Parathyroid adenoma (tissue), 2 donors: ENCODE results near the gene MED27.

Experiments
- H2AFZ ChIP-seq: fragments of 300-600 bp; sonication (generic); one replicate; pipeline ENCODE4 v1.7.0; 2017; ENCODE audit warnings: antibody characterized with exemption, mild to moderate bottlenecking
- H3K27ac ChIP-seq: fragments of 300-600 bp; sonication (generic); one replicate; pipeline ENCODE4 v1.7.0; 2017
- H3K27me3 ChIP-seq: fragments of 300-600 bp; sonication (generic); one replicate; pipeline ENCODE4 v1.7.0; 2017; ENCODE audit warnings: low read length; ENCODE audit not compliant: control insufficient read depth, insufficient read depth
- H3K36me3 ChIP-seq: fragments of 300-600 bp; sonication (generic); one replicate; pipeline ENCODE4 v1.7.0; 2017; ENCODE audit warnings: low read length; ENCODE audit not compliant: control insufficient read depth, insufficient read depth
- H3K4me1 ChIP-seq: fragments of 300-600 bp; sonication (generic); one replicate; pipeline ENCODE4 v1.7.0; 2017; ENCODE audit warnings: control low read depth
- H3K4me2 ChIP-seq: fragments of 300-600 bp; sonication (generic); one replicate; pipeline ENCODE4 v1.7.0; 2017; ENCODE audit warnings: low read length
- H3K4me3 ChIP-seq: fragments of 300-600 bp; sonication (generic); one replicate; pipeline ENCODE4 v1.7.0; 2017; ENCODE audit warnings: low read depth, low read length
- H3K79me2 ChIP-seq: fragments of 300-600 bp; sonication (generic); one replicate; pipeline ENCODE4 v1.7.0; 2017; ENCODE audit warnings: control low read depth
- H3K9ac ChIP-seq: fragments of 300-600 bp; sonication (generic); one replicate; pipeline ENCODE4 v1.7.0; 2017; ENCODE audit warnings: mild to moderate bottlenecking
- H3K9me3 ChIP-seq: fragments of 300-600 bp; sonication (generic); one replicate; pipeline ENCODE4 v1.7.0; 2017; ENCODE audit warnings: low read length; ENCODE audit not compliant: control insufficient read depth
- TF ChIP-seq, protein P1 (sequence below): fragments of 300-600 bp; sonication (generic); IDR thresholded peaks from one replicate; pipeline ENCODE4 v1.7.0; 2017; ENCODE audit warnings: antibody characterized with exemption, mild to moderate bottlenecking
- donor health status: primary hyperparathyroidism.

The MED27 gene

DNA sequence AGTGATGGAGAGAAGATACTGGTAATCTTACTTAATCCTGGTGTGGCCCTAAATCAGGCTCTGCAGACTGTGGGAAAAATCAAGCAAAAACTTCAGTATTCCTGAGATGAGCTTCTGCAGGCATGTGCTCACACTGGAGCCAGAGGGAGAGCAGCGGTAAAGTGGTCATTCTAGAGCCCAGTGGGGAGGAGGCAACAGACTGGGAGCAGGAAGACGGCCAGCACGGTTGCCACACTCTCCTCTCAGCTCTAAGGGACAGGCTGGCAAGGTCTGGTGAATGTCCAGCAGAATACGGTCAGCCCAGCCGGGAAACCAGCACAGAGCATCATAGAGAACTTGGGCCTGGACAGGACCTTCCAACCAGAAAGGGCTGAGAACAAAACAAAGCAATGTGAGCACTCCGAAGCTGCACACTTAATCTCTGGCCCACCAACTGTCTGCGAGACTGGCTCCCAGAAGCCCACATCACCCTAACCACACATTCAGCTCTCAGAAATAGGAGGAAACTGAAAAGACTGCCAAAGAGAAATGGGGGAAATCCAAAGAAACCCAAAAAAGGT lies 30.3 kb downstream of the MED27 start:
- Histone ChIP-seq H3K4me3 (no peak overlapping the region), H3K4me1 (no peaks in the 10 kb centered on the region), H3K27ac (no peak overlapping the region), H3K79me2 (peaks cover 3% of the 10 kb centered on the region), H3K36me3 (no peaks in the 10 kb centered on the region), H3K9me3 (no peaks in the 10 kb centered on the region), H3K9ac (no peak overlapping the region), H3K4me2 (no peak overlapping the region), H3K27me3 (no peaks in the 10 kb centered on the region), H2AFZ (no peak overlapping the region)
- TF ChIP-seq, protein P1, sequence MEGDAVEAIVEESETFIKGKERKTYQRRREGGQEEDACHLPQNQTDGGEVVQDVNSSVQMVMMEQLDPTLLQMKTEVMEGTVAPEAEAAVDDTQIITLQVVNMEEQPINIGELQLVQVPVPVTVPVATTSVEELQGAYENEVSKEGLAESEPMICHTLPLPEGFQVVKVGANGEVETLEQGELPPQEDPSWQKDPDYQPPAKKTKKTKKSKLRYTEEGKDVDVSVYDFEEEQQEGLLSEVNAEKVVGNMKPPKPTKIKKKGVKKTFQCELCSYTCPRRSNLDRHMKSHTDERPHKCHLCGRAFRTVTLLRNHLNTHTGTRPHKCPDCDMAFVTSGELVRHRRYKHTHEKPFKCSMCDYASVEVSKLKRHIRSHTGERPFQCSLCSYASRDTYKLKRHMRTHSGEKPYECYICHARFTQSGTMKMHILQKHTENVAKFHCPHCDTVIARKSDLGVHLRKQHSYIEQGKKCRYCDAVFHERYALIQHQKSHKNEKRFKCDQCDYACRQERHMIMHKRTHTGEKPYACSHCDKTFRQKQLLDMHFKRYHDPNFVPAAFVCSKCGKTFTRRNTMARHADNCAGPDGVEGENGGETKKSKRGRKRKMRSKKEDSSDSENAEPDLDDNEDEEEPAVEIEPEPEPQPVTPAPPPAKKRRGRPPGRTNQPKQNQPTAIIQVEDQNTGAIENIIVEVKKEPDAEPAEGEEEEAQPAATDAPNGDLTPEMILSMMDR: no peak

DNA sequence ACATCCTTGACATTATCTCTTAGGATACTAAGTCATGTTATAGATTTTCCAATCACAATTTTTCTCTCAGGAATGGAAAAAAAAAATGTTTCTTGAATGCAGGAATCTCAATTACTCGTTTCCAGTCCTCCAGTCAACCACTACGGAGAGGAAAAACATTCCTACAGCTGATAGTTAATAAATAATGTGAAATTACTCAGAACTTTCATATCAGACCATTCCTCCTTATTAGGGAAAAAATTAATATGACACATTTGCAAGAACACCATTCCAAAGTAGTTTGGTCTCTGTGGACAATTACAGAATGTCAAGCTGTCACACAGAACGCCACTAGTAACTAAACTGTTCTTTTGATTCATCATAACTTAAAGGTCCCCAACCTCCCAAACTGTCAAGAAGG lies 31.5 kb downstream of the MED27 start:
- Histone ChIP-seq H3K27ac (no peak overlapping the region), H3K4me1 (no peaks in the 10 kb centered on the region), H3K36me3 (no peaks in the 10 kb centered on the region), H3K79me2 (peaks cover 3% of the 10 kb centered on the region), H3K4me3 (no peak overlapping the region), H3K27me3 (no peaks in the 10 kb centered on the region), H3K4me2 (no peak overlapping the region), H3K9ac (no peak overlapping the region), H3K9me3 (no peaks in the 10 kb centered on the region), H2AFZ (no peak overlapping the region)
- TF ChIP-seq, protein P1: no peak

DNA sequence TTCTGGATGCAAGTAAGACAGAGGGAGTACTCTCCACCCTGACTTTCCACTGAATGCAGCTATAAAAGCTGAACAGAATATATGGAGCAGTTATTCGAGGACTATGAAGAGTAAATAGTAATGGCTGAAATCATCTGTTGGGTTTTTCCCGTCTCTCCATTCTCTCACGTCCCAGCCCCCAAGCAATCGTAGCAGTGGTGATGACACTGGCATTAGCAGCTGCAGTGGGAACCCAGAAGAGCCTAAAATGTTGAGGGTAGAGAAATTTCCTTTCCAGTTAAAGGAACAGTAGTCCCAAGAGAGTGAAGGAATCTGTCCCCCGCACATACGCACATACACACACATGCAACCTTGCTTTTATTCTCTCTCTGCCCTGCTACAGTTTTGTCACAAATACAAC lies 33.2 kb downstream of the MED27 start:
- Histone ChIP-seq H3K4me3 (no peak overlapping the region), H3K9me3 (no peaks in the 10 kb centered on the region), H3K4me1 (no peaks in the 10 kb centered on the region), H3K27me3 (no peaks in the 10 kb centered on the region), H3K27ac (no peak overlapping the region), H3K9ac (no peak overlapping the region), H3K4me2 (no peak overlapping the region), H3K79me2 (peaks cover 3% of the 10 kb centered on the region), H2AFZ (no peak overlapping the region), H3K36me3 (no peaks in the 10 kb centered on the region)
- TF ChIP-seq, protein P1: no peak

DNA sequence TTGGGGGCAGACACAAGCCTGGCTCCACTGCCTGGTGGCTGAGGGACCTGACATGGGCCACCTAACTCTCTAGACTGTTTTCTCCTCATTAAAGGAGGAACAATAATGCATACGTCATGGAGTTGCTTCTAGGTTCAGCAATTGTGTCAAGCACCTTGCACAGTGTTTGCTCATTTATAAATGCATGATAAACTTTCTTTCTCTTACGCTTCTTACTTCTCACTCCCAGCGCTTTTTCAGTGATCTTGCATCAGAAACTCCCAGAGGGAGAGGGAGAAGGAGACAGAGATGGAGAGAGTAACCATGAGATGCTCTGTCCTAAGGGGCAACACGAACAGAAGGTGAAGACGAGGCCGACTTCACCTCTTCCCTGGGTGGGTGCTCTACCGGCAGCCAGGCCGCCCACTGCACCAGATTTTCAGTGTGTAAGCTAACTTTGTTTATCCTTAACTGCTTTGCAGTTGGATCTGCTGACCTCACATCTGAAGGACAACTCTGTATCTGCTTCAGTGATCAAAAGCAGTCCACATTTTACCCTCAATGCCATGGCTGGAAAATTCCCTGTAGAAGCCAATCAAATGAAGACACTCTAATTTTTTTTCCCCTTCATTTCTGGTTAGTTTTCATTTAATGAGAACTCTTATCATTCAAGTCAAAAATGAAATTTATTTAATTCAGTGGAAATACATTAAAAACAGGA lies 35.3 kb downstream of the MED27 start:
- no peaks in the 10 kb centered on the region for H3K27me3 ChIP-seq
- H3K9ac ChIP-seq: no peak overlapping the region
- peaks cover 6% of the 10 kb centered on the region for H3K79me2 ChIP-seq
- H3K4me1 ChIP-seq: no peaks in the 10 kb centered on the region
- TF ChIP-seq, protein P1: no peak
- H3K9me3 ChIP-seq: no peaks in the 10 kb centered on the region
- H3K36me3 ChIP-seq: no peaks in the 10 kb centered on the region
- H3K4me2 ChIP-seq: no peak overlapping the region
- no peak overlapping the region for H3K4me3 ChIP-seq
- no peak overlapping the region for H2AFZ ChIP-seq
- no peak overlapping the region for H3K27ac ChIP-seq

DNA sequence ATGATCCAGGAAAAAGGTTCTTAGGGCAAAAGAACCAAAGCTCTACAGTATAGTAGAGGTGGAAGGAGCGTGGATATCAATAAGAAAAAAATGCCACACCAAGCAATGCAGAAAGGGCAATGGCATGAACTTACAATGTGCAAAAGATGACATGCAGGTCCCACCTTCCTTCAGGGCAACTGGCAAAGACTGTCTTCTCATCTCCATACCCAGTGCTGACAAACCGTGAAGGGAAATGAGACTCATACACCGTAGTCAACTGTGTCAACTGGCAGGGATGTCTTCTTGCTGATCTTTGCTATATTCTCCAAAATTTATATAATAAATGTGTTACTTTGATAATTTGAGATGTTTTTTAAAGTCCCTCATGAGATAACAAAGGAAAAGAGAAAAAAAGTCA lies 36.0 kb downstream of the MED27 start:
- TF ChIP-seq, protein P1: no peak
- H3K4me1 ChIP-seq: no peaks in the 10 kb centered on the region
- H3K4me2 ChIP-seq: no peak overlapping the region

More for the DNA sequence above, 36.0 kb downstream of the MED27 start:
- H2AFZ ChIP-seq: no peak overlapping the region
- H3K27me3 ChIP-seq: no peaks in the 10 kb centered on the region
- no peak overlapping the region for H3K4me3 ChIP-seq
- peaks cover 11% of the 10 kb centered on the region for H3K79me2 ChIP-seq
- no peaks in the 10 kb centered on the region for H3K9me3 ChIP-seq
- H3K36me3 ChIP-seq: no peaks in the 10 kb centered on the region
- no peak overlapping the region for H3K27ac ChIP-seq
- no peak overlapping the region for H3K9ac ChIP-seq
